ENCODE results near the gene KRT35. TPM values are rescaled to one million over a fixed set of nuclear protein-coding genes. Genes with fewer than 3 reads are reported as not detected.

KRT35 gene
- total and polyA plus RNA-seq, 4 donors, result not detected

GRCh38 chr17:41486316-41486715 is 5.4 kb upstream of the KRT35 start (continued):
- TF ChIP-seq CTCF (IDR thresholded peaks at IDR 0.05; ENCODE audit: low read depth, low read length, missing input control), result no peak

- Histone ChIP-seq H3K4me1 (ENCODE audit: control insufficient read depth in 4 of 4, insufficient read depth in 4 of 4, low read length in 3 of 4) (no peaks in the 10 kb centered on the region), H3K9me3 (ENCODE audit: control insufficient read depth in 4 of 4, low read length in 3 of 4) (no peaks in the 10 kb centered on the region), H3K36me3 (ENCODE audit: control insufficient read depth in 4 of 4, insufficient read depth in 3 of 4, low read depth in 1 of 4, low read length in 3 of 4) (no peaks in the 10 kb centered on the region), H3K27me3 (ENCODE audit: control insufficient read depth in 4 of 4, insufficient read depth in 4 of 4, low read length in 3 of 4) (no peaks in the 10 kb centered on the region), H3K27ac (ENCODE audit: low read depth in 1 of 2, low read length in 2 of 2) (no peak overlapping the region), H3K9ac (ENCODE audit: low read depth in 1 of 2, low read length in 2 of 2) (no peak overlapping the region), H3K4me3 (ENCODE audit: low read depth in 1 of 3, low read length in 3 of 3) (no peak overlapping the region)
- WGBS, result 82% methylated on average over 8 of the region's 8 CpGs
- DNase-seq (ENCODE audit: low spot score), result no peak
- TF ChIP-seq EGR1 (IDR thresholded peaks at IDR 0.05; ENCODE audit: low read depth in 2 of 2), result no peak
- TF ChIP-seq RAD21 (IDR thresholded peaks at IDR 0.05), result no peak
- TF ChIP-seq YY1 (IDR thresholded peaks at IDR 0.05), result no peak
- TF ChIP-seq REST (IDR thresholded peaks at IDR 0.05), result no peak
- TF ChIP-seq FOXA1 (IDR thresholded peaks at IDR 0.05), result no peak
- TF ChIP-seq ATF3 (IDR thresholded peaks at IDR 0.05), result no peak
- no peak for TF ChIP-seq SP1 (IDR thresholded peaks at IDR 0.05)
- no peak for TF ChIP-seq HNF4G (IDR thresholded peaks at IDR 0.05)
- TF ChIP-seq HNF4A (conservative IDR thresholded peaks at IDR 0.05), result no peak
- TF ChIP-seq CTCF (IDR thresholded peaks at IDR 0.05; ENCODE audit: low read depth, low read length, missing input control), result no peak
- no peak for TF ChIP-seq RXRA (IDR thresholded peaks at IDR 0.05)
- no peak for TF ChIP-seq TAF1 (conservative IDR thresholded peaks at IDR 0.05)
- TF ChIP-seq MAX (IDR thresholded peaks at IDR 0.05), result no peak
- TF ChIP-seq ZBTB33 (IDR thresholded peaks at IDR 0.05), result no peak
- TF ChIP-seq FOXA2 (IDR thresholded peaks at IDR 0.05), result no peak
- no peak for TF ChIP-seq JUND (IDR thresholded peaks at IDR 0.05)
Observed at GRCh38 chr17:41484920-41485904, 4.3 kb upstream of the KRT35 start.
